H1 (cell line): ENCODE results near the gene PRMT1.

Experiments
- EP300 ChIP-seq, 2 experiments: IDR thresholded peaks; 1 replicate in 1 of 2; 2 replicates in 1 of 2; pipeline ENCODE4 v1.6.1; 2011 to 2012; ENCODE audit warnings: low read depth in 2 of 2, low read length in 2 of 2, mild to moderate bottlenecking in 2 of 2, borderline replicate concordance in 1 of 2, inconsistent platforms in 1 of 2, moderate library complexity in 1 of 2
- KDM1A ChIP-seq: fragments of 200-600, 300-600 bp; sonication (generic); IDR thresholded peaks from 2 replicates; pipeline ENCODE4 v1.7.1; 2016; ENCODE audit warnings: mild to moderate bottlenecking, low read length, borderline replicate concordance
- MAX ChIP-seq: IDR thresholded peaks from 2 replicates; pipeline ENCODE4 v1.6.1; 2012; ENCODE audit warnings: inconsistent platforms
- NRF1 ChIP-seq: IDR thresholded peaks from 2 replicates; pipeline ENCODE4 v1.6.1; 2011; ENCODE audit warnings: mild to moderate bottlenecking, low read depth, low read length, improper control_type of control experiment
- POLR2AphosphoS5 ChIP-seq: IDR thresholded peaks from 2 replicates; pipeline ENCODE4 v1.6.1; 2011; ENCODE audit warnings: low read depth, low read length
- TAF1 ChIP-seq: IDR thresholded peaks from 2 replicates; pipeline ENCODE4 v1.6.1; 2011; ENCODE audit warnings: mild to moderate bottlenecking, low read depth, low read length
- TAF7 ChIP-seq: optimal IDR thresholded peaks from 2 replicates; pipeline ENCODE3; 2011; ENCODE audit warnings: low read depth, mild to moderate bottlenecking, inconsistent platforms, low read length, moderate library complexity, borderline replicate concordance
- TF ChIP-seq, protein P1 (sequence below), 3 experiments: IDR thresholded peaks; 1 replicate in 2 of 3; 2 replicates in 1 of 3; pipeline versions ENCODE4 v1.5.1 to v1.6.1; 2011; ENCODE audit warnings: low read length in 3 of 3, mild to moderate bottlenecking in 3 of 3, inconsistent platforms in 2 of 3, low read depth in 1 of 3, moderate library complexity in 1 of 3; ENCODE audit not compliant: insufficient read depth in 1 of 3; ENCODE audit errors: control extremely low read depth in 1 of 3

DNA sequence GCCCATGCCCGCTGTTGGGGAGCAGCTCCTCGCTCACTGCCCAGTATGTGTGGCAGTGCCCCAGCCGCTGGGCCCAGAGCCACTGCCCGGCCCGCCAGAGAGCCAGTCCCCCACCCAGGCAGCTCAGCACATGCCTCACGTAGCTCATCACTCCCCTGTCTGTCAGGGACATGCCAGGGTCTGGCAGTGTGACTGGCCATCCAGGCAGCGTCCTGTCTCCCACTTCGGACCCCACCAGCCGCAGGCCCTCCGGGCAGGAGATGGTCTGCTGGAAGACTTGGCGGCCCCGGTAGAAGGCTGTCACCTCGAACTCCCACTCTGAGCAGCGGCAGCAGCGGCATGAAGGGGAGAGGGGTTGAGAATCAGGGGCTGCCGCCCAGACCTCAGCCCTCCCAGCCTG is 15.1 kb upstream of the PRMT1 start:
- TF ChIP-seq, protein P1, sequence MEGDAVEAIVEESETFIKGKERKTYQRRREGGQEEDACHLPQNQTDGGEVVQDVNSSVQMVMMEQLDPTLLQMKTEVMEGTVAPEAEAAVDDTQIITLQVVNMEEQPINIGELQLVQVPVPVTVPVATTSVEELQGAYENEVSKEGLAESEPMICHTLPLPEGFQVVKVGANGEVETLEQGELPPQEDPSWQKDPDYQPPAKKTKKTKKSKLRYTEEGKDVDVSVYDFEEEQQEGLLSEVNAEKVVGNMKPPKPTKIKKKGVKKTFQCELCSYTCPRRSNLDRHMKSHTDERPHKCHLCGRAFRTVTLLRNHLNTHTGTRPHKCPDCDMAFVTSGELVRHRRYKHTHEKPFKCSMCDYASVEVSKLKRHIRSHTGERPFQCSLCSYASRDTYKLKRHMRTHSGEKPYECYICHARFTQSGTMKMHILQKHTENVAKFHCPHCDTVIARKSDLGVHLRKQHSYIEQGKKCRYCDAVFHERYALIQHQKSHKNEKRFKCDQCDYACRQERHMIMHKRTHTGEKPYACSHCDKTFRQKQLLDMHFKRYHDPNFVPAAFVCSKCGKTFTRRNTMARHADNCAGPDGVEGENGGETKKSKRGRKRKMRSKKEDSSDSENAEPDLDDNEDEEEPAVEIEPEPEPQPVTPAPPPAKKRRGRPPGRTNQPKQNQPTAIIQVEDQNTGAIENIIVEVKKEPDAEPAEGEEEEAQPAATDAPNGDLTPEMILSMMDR (IDR thresholded peaks at IDR 0.05; ENCODE audit: control extremely low read depth in 1 of 3, insufficient read depth in 1 of 3, low read depth in 1 of 3, low read length in 3 of 3) = no peak
- TF ChIP-seq TAF7 (no peak), EP300 (IDR thresholded peaks at IDR 0.05; ENCODE audit: borderline replicate concordance in 1 of 2, low read depth in 2 of 2, low read length in 2 of 2) (no peak), TAF1 (no peak), POLR2AphosphoS5 (0 out of 2 replicates have a peak, but pooled peaks have one; percentile 15), KDM1A (no peak), MAX (no peak), NRF1 (no peak)
